Adrenal gland (tissue), 12 donors: ENCODE data around the gene AGPAT4. TPM values are rescaled to one million over a fixed set of nuclear protein-coding genes. Genes with fewer than 3 reads are reported as not detected.

ENCODE experiments used
- DNase-seq, 7 donors: peaks; one replicate each; pipeline ENCODE4 v3.0.0-alpha.2; 2019 to 2020
- H3K27ac ChIP-seq, 5 donors: fragments of 200-600 bp; sonication (generic) in 4 of 5; 1 replicate in 3 of 5; 2 replicates in 2 of 5; pipeline versions ENCODE4 v1.5.1 to v1.8.0; 2016 to 2020; ENCODE audit warnings: mild to moderate bottlenecking in 1 of 5
- H3K27me3 ChIP-seq: fragments of 200-600 bp; 2 replicates; pipeline ENCODE4 v1.8.0; 2021
- H3K36me3 ChIP-seq, 2 donors: fragments of 200-600 bp; replicated peaks in 1 of 2; 1 replicate in 1 of 2; 2 replicates in 1 of 2; pipeline versions ENCODE4 v1.5.1 to v1.8.0; 2018 to 2022
- H3K4me1 ChIP-seq, 2 donors: fragments of 200-600 bp; replicated peaks in 1 of 2; 1 replicate in 1 of 2; 2 replicates in 1 of 2; pipeline versions ENCODE4 v1.5.1 to v1.8.0; 2018 to 2021
- H3K4me3 ChIP-seq, 4 donors: fragments of 200-600 bp; sonication (generic) in 3 of 4; one replicate each; pipeline ENCODE4 v1.5.1; 2016 to 2018
- H3K9me3 ChIP-seq, 3 donors: fragments of 200-600 bp; sonication (generic) in 1 of 3; replicated peaks in 1 of 3; 1 replicate in 2 of 3; 2 replicates in 1 of 3; pipeline versions ENCODE4 v1.5.1 to v1.8.0; 2016 to 2021
- CTCF ChIP-seq, 6 experiments: fragments of 450-650 bp in 4 of 6; fragments of 200-600 bp in 2 of 6; sonication (generic) in 1 of 6; IDR thresholded peaks; 1 replicate in 5 of 6; 2 replicates in 1 of 6; pipeline versions ENCODE4 v1.5.1 to v1.8.0; 2016 to 2021; ENCODE audit warnings: antibody characterized with exemption in 6 of 6, mild to moderate bottlenecking in 2 of 6, moderate library complexity in 1 of 6
- POLR2A ChIP-seq, 2 donors: fragments of 450-650 bp; IDR thresholded peaks; one replicate each; pipeline ENCODE4 v1.6.1; 2017; ENCODE audit warnings: antibody characterized with exemption in 2 of 2, mild to moderate bottlenecking in 2 of 2, moderate library complexity in 1 of 2
- WGBS, 4 donors: extraction: QIAGEN DNeasy Blood & Tissue Kit in 2 of 4; methylation state at CpG; one replicate each; pipeline versions ENCODE4 v1.1.5 to v1.1.7; 2013 to 2017; 5-methylcytosine and 5-hydroxymethylcytosine counted together
- intact Hi-C, 2 donors: fragments of 100-400 bp; cut with DNase I; formaldehyde crosslinking; loops; one replicate each; pipeline versions ENCODE4 v1.14.1 to v1.15.0; 2022 to 2023
- polyA plus RNA-seq, 3 donors: library from polyadenylated mRNA; stranded (reverse); fragments of 200-250 nt in 2 of 3; fragments of 350-450 nt in 1 of 3; fragmentation: Illumina TruSeq in 1 of 3; extraction: RNeasy Lipid Tissue Mini Kit (QIAGEN cat#74804) in 1 of 3; gene quantifications; one replicate each; pipeline ENCODE4 v1.2.3, GENCODE V29; 2013 to 2014
- total RNA-seq, 9 donors: library from RNA; depleted of rRNA in 4 of 9; stranded (reverse); fragments of >200 nt in 4 of 9; fragments of 120-200 nt in 1 of 9; fragmentation: NEBNext Ultra II Directional in 1 of 9; extraction: Animal tissue kit (Norgen Biotek cat#: 25700) in 1 of 9; gene quantifications; one replicate each; pipeline versions ENCODE4 v1.1.0 to v1.2.4, GENCODE V29; 2013 to 2023
- donor health status: healthy with polysubstance abuse.
- donor health status: Bipolar disorder and iron deficiency.
- donor health status: DM: yes; HTN: yes; CAD: no.
- donor health status: DM: no; HTN: no; CAD: no.
- donor health status: DM: no; HTN: no; CAD: no.
- donor health status: DM: yes; HTN: yes; CAD: no.

Gene AGPAT4
- total and polyA plus RNA-seq, 12 donors: 2.2 to 13.1 (median 3.7) TPM

GRCh38 chr6:161301338-161301737 is 27.5 kb upstream of the AGPAT4 start:
- H3K36me3 ChIP-seq: no peaks in the 10 kb centered on the region
- H3K27ac ChIP-seq: no peak overlapping the region
- H3K9me3 ChIP-seq: no peaks in the 10 kb centered on the region
- H3K4me1 ChIP-seq: no peaks in the 10 kb centered on the region
- no peaks in the 10 kb centered on the region for H3K27me3 ChIP-seq
- intact Hi-C loops: no loop called here
- WGBS, 4 donors: 49 to 60% (median 56%) methylated on average over 2 of the region's 2 CpGs
- TF ChIP-seq CTCF (IDR thresholded peaks at IDR 0.05) (no peak), POLR2A (IDR thresholded peaks at IDR 0.05) (no peak)
- no peak for DNase-seq
- H3K4me3 ChIP-seq: no peak overlapping the region

GRCh38 chr6:161300823-161301222 is 27.0 kb upstream of the AGPAT4 start:
- Histone ChIP-seq H3K36me3 (no peaks in the 10 kb centered on the region), H3K4me3 (no peak overlapping the region), H3K27me3 (no peaks in the 10 kb centered on the region), H3K27ac (no peak overlapping the region), H3K4me1 (no peaks in the 10 kb centered on the region), H3K9me3 (no peaks in the 10 kb centered on the region)
- no peak for DNase-seq
- intact Hi-C loops: no loop called here
- TF ChIP-seq CTCF (IDR thresholded peaks at IDR 0.05): no peak
- no peak for TF ChIP-seq POLR2A (IDR thresholded peaks at IDR 0.05)

GRCh38 chr6:161299726-161300125 is 25.9 kb upstream of the AGPAT4 start:
- intact Hi-C loops: no loop called here
- Histone ChIP-seq H3K4me3 (no peak overlapping the region), H3K27me3 (no peaks in the 10 kb centered on the region), H3K27ac (no peak overlapping the region), H3K9me3 (no peaks in the 10 kb centered on the region), H3K4me1 (no peaks in the 10 kb centered on the region), H3K36me3 (no peaks in the 10 kb centered on the region)
- TF ChIP-seq CTCF (IDR thresholded peaks at IDR 0.05): no peak
- TF ChIP-seq POLR2A (IDR thresholded peaks at IDR 0.05): no peak
- 88 to 94% (median 89%) methylated on average over 4 of the region's 4 CpGs for WGBS, 4 donors
- DNase-seq: no peak

- Histone ChIP-seq H3K27ac (no peak overlapping the region), H3K4me3 (no peak overlapping the region), H3K4me1 (no peaks in the 10 kb centered on the region), H3K36me3 (no peaks in the 10 kb centered on the region), H3K9me3 (no peaks in the 10 kb centered on the region), H3K27me3 (no peaks in the 10 kb centered on the region)
- no peak for DNase-seq
- intact Hi-C loops: no loop called here
- TF ChIP-seq CTCF (IDR thresholded peaks at IDR 0.05) (no peak), POLR2A (IDR thresholded peaks at IDR 0.05) (no peak)
- 83 to 97% (median 89%) methylated on average over 1 of the region's 1 CpG for WGBS, 4 donors
Measured at GRCh38 chr6:161295784-161296183, 21.9 kb upstream of the AGPAT4 start.
